Activated CD4-positive, alpha-beta T cell treated with anti-CD3 and anti-CD28 coated beads, Interleukin-2, amount 50 U/mL, for 48 hours (primary cell): ENCODE data around the gene MIGA2.

Source experiments
- DNase-seq, 2 experiments: peaks; one replicate each; pipeline ENCODE4 v3.0.0-alpha.2; 2020

MIGA2 gene

GRCh38 chr9:129038109-129038852 is 1.9 kb downstream of the MIGA2 start:
- no peak for DNase-seq

- no peak for DNase-seq
Measured at GRCh38 chr9:129040113-129040643, 3.8 kb downstream of the MIGA2 start.

GRCh38 chr9:129042016-129042415 is 5.6 kb downstream of the MIGA2 start:
- DNase-seq = no peak

GRCh38 chr9:129052592-129052991 is 16.2 kb downstream of the MIGA2 start:
- DNase-seq = no peak

- DNase-seq = no peak
Measured at GRCh38 chr9:129053020-129053419, 16.6 kb downstream of the MIGA2 start.

- no peak for DNase-seq
Measured at GRCh38 chr9:129054163-129054851, 17.9 kb downstream of the MIGA2 start.

GRCh38 chr9:129058965-129059795 is 22.8 kb downstream of the MIGA2 start:
- DNase-seq = no peak

- no peak for DNase-seq
Measured at GRCh38 chr9:129059796-129060785, 23.7 kb downstream of the MIGA2 start.

GRCh38 chr9:129060991-129061390 is 24.6 kb downstream of the MIGA2 start:
- no peak for DNase-seq

- DNase-seq = no peak
Measured at GRCh38 chr9:129063061-129063460, 26.6 kb downstream of the MIGA2 start.

GRCh38 chr9:129064499-129064908 is 28.1 kb downstream of the MIGA2 start:
- no peak for DNase-seq

GRCh38 chr9:129068110-129068509 is 31.7 kb downstream of the MIGA2 start:
- DNase-seq = no peak

GRCh38 chr9:129068990-129069861 is 32.8 kb downstream of the MIGA2 start:
- peak; percentile 40 to 43 for DNase-seq

GRCh38 chr9:129069862-129070641 is 33.6 kb downstream of the MIGA2 start:
- no peak for DNase-seq

GRCh38 chr9:129070696-129071525 is 34.5 kb downstream of the MIGA2 start:
- no peak for DNase-seq

- no peak for DNase-seq
Measured at GRCh38 chr9:129071526-129072126, 35.2 kb downstream of the MIGA2 start.

GRCh38 chr9:129072171-129072570 is 35.7 kb downstream of the MIGA2 start:
- no peak for DNase-seq

- no peak for DNase-seq
Measured at GRCh38 chr9:129073404-129073803, 37.0 kb downstream of the MIGA2 start.

- DNase-seq = no peak
Measured at GRCh38 chr9:129074106-129074505, 37.7 kb downstream of the MIGA2 start.
